ENCODE data around the gene ZC3H18. TPM values are rescaled to one million over a fixed set of nuclear protein-coding genes. Genes with fewer than 3 reads are reported as not detected.

Gene ZC3H18
- total and polyA plus RNA-seq, 2 experiments from 2014 or later = 16.8 to 37.1 TPM

DNA sequence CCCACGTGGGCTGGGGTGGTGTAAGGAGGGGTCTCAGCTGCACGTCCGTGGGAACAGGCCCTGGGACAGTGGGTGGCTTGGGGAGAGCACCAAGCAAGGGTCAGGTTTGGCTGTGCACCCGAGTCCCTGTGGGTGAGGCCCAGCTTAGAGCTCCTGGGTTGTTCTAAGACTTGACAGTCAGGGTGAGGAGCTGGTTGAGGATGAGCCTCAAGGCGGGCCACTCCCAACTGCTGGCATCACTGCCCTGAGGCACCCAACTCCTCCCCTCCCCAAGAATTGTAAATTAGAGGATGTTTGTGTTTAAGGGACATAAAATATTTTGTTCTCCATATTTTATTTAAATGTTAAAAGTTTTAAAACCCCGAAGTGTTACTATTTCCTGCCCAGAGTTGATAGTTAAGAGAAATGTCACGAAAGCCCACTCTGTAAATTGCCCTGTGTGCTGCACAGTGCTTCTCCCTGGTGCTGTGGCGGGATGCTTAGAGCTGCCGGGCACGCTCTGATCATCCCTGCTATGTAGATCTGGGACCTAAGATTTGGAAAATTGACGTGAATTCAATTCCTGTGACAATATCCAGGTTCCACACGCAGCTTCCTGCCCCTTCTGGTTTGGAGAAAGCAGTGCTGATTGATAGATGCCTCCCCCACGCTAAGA, 15.9 kb downstream of the ZC3H18 start:
- Histone ChIP-seq H3K27me3 (no peaks in the 10 kb centered on the region), H3K36me3 (replicated peaks; ENCODE audit: insufficient read depth, low read depth) (no peaks in the 10 kb centered on the region), H3K4me1 (ENCODE audit: insufficient read depth) (no peaks in the 10 kb centered on the region), H3K4me2 (no peak overlapping the region), H3K79me2 (peaks cover 27% of the 10 kb centered on the region), H3K9me2 (replicated peaks; ENCODE audit: insufficient read depth) (no peaks in the 10 kb centered on the region), H4K20me1 (ENCODE audit: insufficient read depth, poor library complexity, severe bottlenecking) (peaks cover 18% of the 10 kb centered on the region), H3K9me3 (ENCODE audit: low read depth) (no peaks in the 10 kb centered on the region), H3K27ac (no peak overlapping the region), H2AFZ (no peak overlapping the region), H3K4me3 (no peak overlapping the region)
- no peak for DNase-seq (ENCODE audit: low spot score)
- TF ChIP-seq, protein P1, sequence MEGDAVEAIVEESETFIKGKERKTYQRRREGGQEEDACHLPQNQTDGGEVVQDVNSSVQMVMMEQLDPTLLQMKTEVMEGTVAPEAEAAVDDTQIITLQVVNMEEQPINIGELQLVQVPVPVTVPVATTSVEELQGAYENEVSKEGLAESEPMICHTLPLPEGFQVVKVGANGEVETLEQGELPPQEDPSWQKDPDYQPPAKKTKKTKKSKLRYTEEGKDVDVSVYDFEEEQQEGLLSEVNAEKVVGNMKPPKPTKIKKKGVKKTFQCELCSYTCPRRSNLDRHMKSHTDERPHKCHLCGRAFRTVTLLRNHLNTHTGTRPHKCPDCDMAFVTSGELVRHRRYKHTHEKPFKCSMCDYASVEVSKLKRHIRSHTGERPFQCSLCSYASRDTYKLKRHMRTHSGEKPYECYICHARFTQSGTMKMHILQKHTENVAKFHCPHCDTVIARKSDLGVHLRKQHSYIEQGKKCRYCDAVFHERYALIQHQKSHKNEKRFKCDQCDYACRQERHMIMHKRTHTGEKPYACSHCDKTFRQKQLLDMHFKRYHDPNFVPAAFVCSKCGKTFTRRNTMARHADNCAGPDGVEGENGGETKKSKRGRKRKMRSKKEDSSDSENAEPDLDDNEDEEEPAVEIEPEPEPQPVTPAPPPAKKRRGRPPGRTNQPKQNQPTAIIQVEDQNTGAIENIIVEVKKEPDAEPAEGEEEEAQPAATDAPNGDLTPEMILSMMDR (IDR thresholded peaks at IDR 0.05; ENCODE audit: poor library complexity) = no peak
- TF ChIP-seq EZH2phosphoT487 (IDR thresholded peaks at IDR 0.05; ENCODE audit: low read depth, severe bottlenecking, unreplicated experiment) (no peak), EZH2 (IDR thresholded peaks at IDR 0.05; ENCODE audit: borderline replicate concordance) (no peak)
- WGBS (ENCODE audit: low lambda C conversion rate, missing lambda C conversion rate) = 95% methylated on average over 13 of the region's 13 CpGs

DNA sequence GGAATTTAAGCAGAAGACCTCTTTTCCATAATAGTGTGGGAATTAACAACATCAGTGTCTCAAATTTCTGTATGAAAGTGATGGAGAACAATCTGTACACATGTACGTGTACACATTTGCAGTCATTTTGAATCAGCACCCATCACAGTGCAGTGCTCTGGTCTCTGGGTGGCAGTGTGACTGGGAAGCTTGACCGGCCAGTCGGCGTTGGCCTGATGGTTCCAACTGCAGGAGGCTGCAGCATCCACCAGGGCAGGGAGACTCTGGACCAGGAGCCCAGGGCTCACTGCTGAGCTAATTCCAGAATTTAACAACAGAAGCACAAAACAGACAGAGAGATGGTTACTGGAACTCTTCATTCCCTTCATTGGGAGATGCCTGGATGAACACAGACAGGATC, 17.9 kb downstream of the ZC3H18 start:
- H3K4me1 ChIP-seq (ENCODE audit: insufficient read depth) = no peaks in the 10 kb centered on the region
- peaks cover 24% of the 10 kb centered on the region for H3K79me2 ChIP-seq
- H3K36me3 ChIP-seq (replicated peaks; ENCODE audit: insufficient read depth, low read depth) = no peaks in the 10 kb centered on the region
- H4K20me1 ChIP-seq (ENCODE audit: insufficient read depth, poor library complexity, severe bottlenecking) = peaks cover 12% of the 10 kb centered on the region
- no peak overlapping the region for H3K27ac ChIP-seq
- H3K27me3 ChIP-seq = no peaks in the 10 kb centered on the region
- no peaks in the 10 kb centered on the region for H3K9me3 ChIP-seq (ENCODE audit: low read depth)
- 95% methylated on average over 4 of the region's 4 CpGs for WGBS (ENCODE audit: low lambda C conversion rate, missing lambda C conversion rate)
- no peak for TF ChIP-seq EZH2phosphoT487 (IDR thresholded peaks at IDR 0.05; ENCODE audit: low read depth, severe bottlenecking, unreplicated experiment)
- TF ChIP-seq, protein P1 (IDR thresholded peaks at IDR 0.05; ENCODE audit: poor library complexity) = no peak
- no peak for TF ChIP-seq EZH2 (IDR thresholded peaks at IDR 0.05; ENCODE audit: borderline replicate concordance)
- H3K4me3 ChIP-seq = no peak overlapping the region
- H3K9me2 ChIP-seq (replicated peaks; ENCODE audit: insufficient read depth) = no peaks in the 10 kb centered on the region
- H3K4me2 ChIP-seq = no peak overlapping the region
- no peak overlapping the region for H2AFZ ChIP-seq
- no peak for DNase-seq (ENCODE audit: low spot score)

DNA sequence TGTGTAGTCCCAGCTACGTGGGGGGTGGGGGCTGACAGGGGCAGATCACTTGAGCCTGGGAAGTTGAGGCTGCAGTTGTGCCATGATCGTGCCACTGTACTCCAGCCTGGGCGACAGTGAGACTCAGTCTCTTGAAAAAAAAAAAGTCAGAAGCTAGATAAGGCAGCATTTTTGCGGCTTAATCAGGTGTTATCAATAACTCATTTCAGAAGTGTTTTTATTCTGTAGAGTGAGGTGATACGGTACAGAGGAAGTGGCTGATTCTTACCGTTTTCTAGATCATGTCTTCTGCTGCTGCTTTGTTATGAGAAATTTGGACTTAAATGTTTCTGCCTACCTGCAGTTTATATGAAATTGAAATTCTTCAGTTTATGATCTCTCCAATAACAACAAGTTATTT, 18.6 kb downstream of the ZC3H18 start:
- 98% methylated on average over 6 of the region's 6 CpGs for WGBS (ENCODE audit: low lambda C conversion rate, missing lambda C conversion rate)
- no peaks in the 10 kb centered on the region for H3K9me3 ChIP-seq (ENCODE audit: low read depth)

More for the DNA sequence above, 18.6 kb downstream of the ZC3H18 start:
- no peak for DNase-seq (ENCODE audit: low spot score)
- Histone ChIP-seq H2AFZ (no peak overlapping the region), H3K4me3 (no peak overlapping the region), H3K4me1 (ENCODE audit: insufficient read depth) (no peaks in the 10 kb centered on the region), H3K79me2 (peaks cover 18% of the 10 kb centered on the region), H4K20me1 (ENCODE audit: insufficient read depth, poor library complexity, severe bottlenecking) (peaks cover 10% of the 10 kb centered on the region), H3K4me2 (no peak overlapping the region), H3K27me3 (no peaks in the 10 kb centered on the region), H3K9me2 (replicated peaks; ENCODE audit: insufficient read depth) (no peaks in the 10 kb centered on the region), H3K27ac (no peak overlapping the region), H3K36me3 (replicated peaks; ENCODE audit: insufficient read depth, low read depth) (no peaks in the 10 kb centered on the region)
- TF ChIP-seq, protein P1 (IDR thresholded peaks at IDR 0.05; ENCODE audit: poor library complexity) = no peak
- TF ChIP-seq EZH2 (IDR thresholded peaks at IDR 0.05; ENCODE audit: borderline replicate concordance) (no peak), EZH2phosphoT487 (IDR thresholded peaks at IDR 0.05; ENCODE audit: low read depth, severe bottlenecking, unreplicated experiment) (no peak)
